Transverse colon (tissue), 4 donors: Measurements from ENCODE around the gene PYGM. TPM values are rescaled to one million over a fixed set of nuclear protein-coding genes. Genes with fewer than 3 reads are reported as not detected.

Experiments used
- DNase-seq: peaks from one replicate; pipeline ENCODE4 v3.0.0-alpha.2; 2019
- H3K27ac ChIP-seq, 4 donors: fragments of 200-600 bp; sonication (generic); 2 replicates each; pipeline ENCODE4 v1.5.1; 2016 to 2018; ENCODE audit warnings: inconsistent platforms in 4 of 4
- H3K27me3 ChIP-seq: fragments of 200-600 bp; sonication (generic); 2 replicates; pipeline ENCODE4 v1.5.1; 2017; ENCODE audit warnings: inconsistent platforms
- H3K36me3 ChIP-seq, 4 donors: fragments of 200-600 bp; sonication (generic); 2 replicates each; pipeline ENCODE4 v1.5.1; 2017 to 2019; ENCODE audit warnings: inconsistent platforms in 4 of 4
- H3K4me1 ChIP-seq, 4 donors: fragments of 200-600 bp; sonication (generic); 2 replicates each; pipeline ENCODE4 v1.5.1; 2017 to 2020; ENCODE audit warnings: inconsistent platforms in 4 of 4
- H3K4me3 ChIP-seq, 4 donors: fragments of 200-600 bp; sonication (generic); 1 replicate in 1 of 4; 2 replicates in 3 of 4; pipeline versions ENCODE4 v1.5.1 to v1.6.1; 2017 to 2019; ENCODE audit warnings: inconsistent platforms in 4 of 4
- H3K9me3 ChIP-seq, 2 donors: fragments of 200-600 bp; sonication (generic); 2 replicates each; pipeline ENCODE4 v1.5.1; 2017 to 2019; ENCODE audit warnings: inconsistent platforms in 2 of 2
- EP300 ChIP-seq: sonication (generic); formaldehyde crosslinking; IDR thresholded peaks from one replicate; pipeline ENCODE4 v1.6.1; 2017; ENCODE audit warnings: antibody characterized with exemption, low read depth
- POLR2A ChIP-seq: fragments of 450-650 bp; IDR thresholded peaks from one replicate; pipeline ENCODE4 v1.6.1; 2016; ENCODE audit warnings: antibody characterized with exemption, mild to moderate bottlenecking, moderate library complexity
- POLR2AphosphoS5 ChIP-seq, 3 donors: sonication (generic); formaldehyde crosslinking; IDR thresholded peaks; one replicate each; pipeline ENCODE4 v1.6.1; 2016; ENCODE audit warnings: antibody characterized with exemption in 3 of 3
- WGBS, 2 donors: methylation state at CpG; one replicate each; pipeline ENCODE4 v1.1.5; 2018; ENCODE audit warnings: low coverage in 1 of 2; 5-methylcytosine and 5-hydroxymethylcytosine counted together
- in situ Hi-C, 4 donors: fragments of 200-750 bp; cut with MboI; loops; one replicate each; pipeline versions ENCODE4 v1.15.0 to v1.15.1; 2017; ENCODE audit warnings: low sequenced_read_pairs in 3 of 4, low pct_ligation_motif_present in 1 of 4, low pct_unique_long_range_greater_than_20kb in 1 of 4
- intact Hi-C: fragments of 100-400 bp; cut with DNase I; formaldehyde crosslinking; loops from one replicate; pipeline ENCODE4 v1.15.1; 2023; ENCODE audit warnings: low total_unique reads
- total RNA-seq, 4 donors: library from RNA; depleted of rRNA; stranded (reverse); fragments of >200 nt; gene quantifications; one replicate each; pipeline ENCODE4 v1.1.0, GENCODE V29; 2016
- TF ChIP-seq, protein P1 (sequence below), 5 experiments: fragments of 200-600 bp in 3 of 5; fragments of 450-650 bp in 2 of 5; sonication (generic) in 3 of 5; IDR thresholded peaks; 1 replicate in 2 of 5; 2 replicates in 3 of 5; pipeline ENCODE4 v1.5.1; 2016 to 2017; ENCODE audit warnings: antibody characterized with exemption in 5 of 5, inconsistent platforms in 3 of 5, mild to moderate bottlenecking in 2 of 5, moderate library complexity in 1 of 5

PYGM gene
- total RNA-seq, 4 donors from 2014 or later: 1.2 to 7.9 (median 2.2) TPM

DNA sequence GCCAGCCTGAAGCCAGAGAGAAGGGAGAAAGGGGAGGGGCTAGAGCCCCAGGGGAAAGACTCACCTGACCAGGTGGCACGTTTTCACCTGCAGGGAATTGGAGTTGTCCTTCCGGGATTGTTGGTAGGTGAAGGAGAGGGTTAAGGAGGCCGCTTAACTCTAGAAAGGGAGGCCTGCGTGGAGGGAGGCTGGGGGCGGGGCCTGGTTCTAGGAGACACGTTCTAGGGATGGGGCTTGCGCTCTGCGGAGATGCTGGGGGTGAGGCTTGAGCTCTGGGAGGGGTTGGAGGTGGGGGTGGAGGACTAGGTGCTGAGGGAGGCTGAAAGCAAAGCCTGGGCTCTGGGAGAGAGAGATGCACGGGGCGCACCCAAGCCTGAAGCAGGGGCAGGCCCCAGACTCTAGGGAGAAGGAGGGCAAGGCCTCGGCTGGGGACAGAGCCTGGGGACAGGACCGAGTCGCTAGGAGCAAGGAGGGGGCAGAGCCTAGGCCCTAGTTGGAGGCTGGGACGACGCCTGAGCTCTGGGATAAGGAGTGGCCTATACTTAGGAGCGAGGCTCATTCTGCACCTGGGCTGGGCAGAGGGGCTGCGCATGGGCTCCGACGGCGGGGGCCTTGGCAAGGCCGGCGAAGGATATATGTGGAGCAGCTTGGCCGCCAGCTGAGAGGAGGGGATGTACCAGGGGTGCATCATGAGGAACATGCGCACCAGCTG lies 18.2 kb downstream of the PYGM start:
- WGBS, 2 donors: 58% methylated on average over 24 of the region's 24 CpGs; no CpG with 5 or more reads in 1 of the 2 donors
- DNase-seq: no peak
- peaks cover 6 to 41% (median 34%) of the 10 kb centered on the region in 4 donors for H3K4me1 ChIP-seq

DNA sequence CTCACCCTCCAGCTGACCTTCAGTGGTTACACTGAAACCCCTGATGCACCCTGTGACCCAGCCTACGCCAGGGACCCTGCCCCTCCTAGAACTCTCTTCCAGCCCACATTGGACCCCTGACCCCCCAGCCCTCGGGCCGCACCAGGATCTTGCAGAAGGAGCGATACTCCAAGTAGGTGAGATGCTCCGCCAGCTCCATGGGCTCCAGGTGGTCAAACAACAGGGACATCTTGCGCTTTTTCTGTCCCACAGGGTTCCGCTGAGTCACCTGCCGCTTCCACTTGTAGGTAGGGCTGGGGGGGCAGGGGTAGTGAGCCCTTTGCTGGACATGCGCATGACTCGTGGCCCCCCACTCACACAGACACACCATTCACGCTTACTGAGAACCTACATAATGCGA lies 19.9 kb downstream of the PYGM start:
- H3K27me3 ChIP-seq: peaks cover 44% of the 10 kb centered on the region
- no peak overlapping the region for H3K4me3 ChIP-seq
- TF ChIP-seq POLR2A: no peak
- TF ChIP-seq, protein P1, sequence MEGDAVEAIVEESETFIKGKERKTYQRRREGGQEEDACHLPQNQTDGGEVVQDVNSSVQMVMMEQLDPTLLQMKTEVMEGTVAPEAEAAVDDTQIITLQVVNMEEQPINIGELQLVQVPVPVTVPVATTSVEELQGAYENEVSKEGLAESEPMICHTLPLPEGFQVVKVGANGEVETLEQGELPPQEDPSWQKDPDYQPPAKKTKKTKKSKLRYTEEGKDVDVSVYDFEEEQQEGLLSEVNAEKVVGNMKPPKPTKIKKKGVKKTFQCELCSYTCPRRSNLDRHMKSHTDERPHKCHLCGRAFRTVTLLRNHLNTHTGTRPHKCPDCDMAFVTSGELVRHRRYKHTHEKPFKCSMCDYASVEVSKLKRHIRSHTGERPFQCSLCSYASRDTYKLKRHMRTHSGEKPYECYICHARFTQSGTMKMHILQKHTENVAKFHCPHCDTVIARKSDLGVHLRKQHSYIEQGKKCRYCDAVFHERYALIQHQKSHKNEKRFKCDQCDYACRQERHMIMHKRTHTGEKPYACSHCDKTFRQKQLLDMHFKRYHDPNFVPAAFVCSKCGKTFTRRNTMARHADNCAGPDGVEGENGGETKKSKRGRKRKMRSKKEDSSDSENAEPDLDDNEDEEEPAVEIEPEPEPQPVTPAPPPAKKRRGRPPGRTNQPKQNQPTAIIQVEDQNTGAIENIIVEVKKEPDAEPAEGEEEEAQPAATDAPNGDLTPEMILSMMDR (IDR thresholded peaks at IDR 0.05): no peak
- no peak for TF ChIP-seq EP300
- TF ChIP-seq POLR2AphosphoS5 (IDR thresholded peaks at IDR 0.05): no peak
- in situ Hi-C loops (no loop called here), intact Hi-C loops (no loop called here)
- no peak for DNase-seq
- 90% methylated on average over 12 of the region's 12 CpGs; no CpG with 5 or more reads in 1 of the 2 donors for WGBS, 2 donors
- H3K27ac ChIP-seq: no peak overlapping the region
- no peaks in the 10 kb centered on the region for H3K36me3 ChIP-seq
- peaks cover 6 to 29% (median 25%) of the 10 kb centered on the region in 4 donors for H3K4me1 ChIP-seq
- no peaks in the 10 kb centered on the region for H3K9me3 ChIP-seq

More for the DNA sequence above, 18.2 kb downstream of the PYGM start:
- TF ChIP-seq POLR2A: no peak
- TF ChIP-seq EP300: no peak
- TF ChIP-seq, protein P1 (IDR thresholded peaks at IDR 0.05): no peak
- no peak for TF ChIP-seq POLR2AphosphoS5 (IDR thresholded peaks at IDR 0.05)
- Histone ChIP-seq H3K27ac (peak overlapping the region in 2 of 4 donors; percentile 85 to 95), H3K36me3 (no peaks in the 10 kb centered on the region), H3K27me3 (peaks cover 57% of the 10 kb centered on the region), H3K9me3 (no peaks in the 10 kb centered on the region), H3K4me3 (peak overlapping the region in 1 of 4 donors; percentile 56)
- intact Hi-C loops: no loop called here
- in situ Hi-C loops: no loop called here

DNA sequence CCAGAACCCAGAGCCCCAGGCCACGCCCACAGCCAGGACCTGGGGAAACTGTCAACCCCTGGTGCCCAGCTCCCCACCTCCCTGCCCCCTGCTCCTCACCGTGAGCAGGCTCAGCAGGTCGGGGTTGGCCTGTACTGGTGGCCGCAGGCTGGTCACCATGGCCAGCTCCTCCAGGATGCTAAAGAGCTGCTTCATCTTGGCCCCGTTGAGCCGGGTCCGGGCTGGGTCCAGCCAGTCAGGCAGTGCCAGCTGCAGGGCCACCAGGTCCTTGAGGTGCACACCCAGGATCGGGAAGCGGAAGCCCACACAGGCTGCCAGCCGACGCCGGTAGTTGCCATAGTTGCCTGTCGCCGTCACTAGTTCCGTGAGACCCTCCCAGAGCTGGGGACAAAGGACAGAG lies 23.1 kb downstream of the PYGM start:
- intact Hi-C loops: no loop called here
- no peak for DNase-seq
- TF ChIP-seq, protein P1 (IDR thresholded peaks at IDR 0.05): no peak
- TF ChIP-seq EP300: no peak
- no peak for TF ChIP-seq POLR2A
- no peak for TF ChIP-seq POLR2AphosphoS5 (IDR thresholded peaks at IDR 0.05)
- H3K4me3 ChIP-seq: no peak overlapping the region
- H3K4me1 ChIP-seq: peaks cover 0 to 3% (median under 1%) of the 10 kb centered on the region in 4 donors
- no peaks in the 10 kb centered on the region for H3K36me3 ChIP-seq
- no peaks in the 10 kb centered on the region for H3K9me3 ChIP-seq
- H3K27ac ChIP-seq: no peak overlapping the region
- peaks cover 14% of the 10 kb centered on the region for H3K27me3 ChIP-seq
- WGBS, 2 donors: 87% methylated on average over 15 of the region's 15 CpGs; no CpG with 5 or more reads in 1 of the 2 donors
- in situ Hi-C loops: no loop called here

DNA sequence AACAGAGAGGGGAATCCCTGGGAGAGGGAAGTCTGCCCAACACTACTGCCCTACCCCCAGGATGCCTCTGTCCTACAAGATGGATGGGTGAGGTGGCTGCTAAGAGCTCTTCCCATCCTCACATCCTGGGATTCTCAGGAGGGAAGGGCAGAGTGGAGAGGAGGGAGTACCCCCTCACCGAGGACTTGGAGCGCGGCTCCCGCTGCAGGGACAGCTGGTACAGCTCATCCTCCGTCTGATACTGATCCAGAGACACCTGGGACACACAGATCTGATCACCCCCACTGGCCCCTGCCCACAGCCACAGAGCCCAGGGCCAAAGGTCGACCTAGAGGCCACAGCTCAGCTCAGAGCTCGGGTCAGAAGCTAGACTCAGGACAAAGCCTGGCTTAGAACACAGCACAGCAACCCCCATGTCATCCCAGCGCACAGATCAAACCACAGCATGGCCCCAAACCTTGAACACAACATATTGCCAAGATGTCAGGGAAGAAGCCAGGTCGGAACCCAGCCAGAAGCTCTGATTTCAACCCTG lies 24.0 kb downstream of the PYGM start:
- Histone ChIP-seq H3K27ac (no peak overlapping the region), H3K4me1 (no peaks in the 10 kb centered on the region), H3K4me3 (no peak overlapping the region), H3K9me3 (no peaks in the 10 kb centered on the region), H3K27me3 (peaks cover 5% of the 10 kb centered on the region), H3K36me3 (no peaks in the 10 kb centered on the region)
- intact Hi-C loops: no loop called here
- in situ Hi-C loops: no loop called here
- DNase-seq: no peak
- TF ChIP-seq POLR2AphosphoS5 (IDR thresholded peaks at IDR 0.05): no peak
- no peak for TF ChIP-seq POLR2A
- TF ChIP-seq EP300: no peak
- 86% methylated on average over 9 of the region's 9 CpGs; no CpG with 5 or more reads in 1 of the 2 donors for WGBS, 2 donors
